Rectal smooth muscle tissue (tissue), 1 donor: ENCODE results near the gene MGAT5.

ENCODE experiments used
- H3K27ac ChIP-seq: one replicate; pipeline ENCODE4 v1.7.0; 2013; ENCODE audit warnings: low read depth, low read length, inconsistent platforms
- H3K27me3 ChIP-seq: one replicate; pipeline ENCODE4 v1.7.0; 2013; ENCODE audit warnings: low read length; ENCODE audit not compliant: control insufficient read depth, insufficient read depth
- H3K36me3 ChIP-seq: one replicate; pipeline ENCODE4 v1.7.0; 2013; ENCODE audit warnings: low read length; ENCODE audit not compliant: control insufficient read depth, insufficient read depth
- H3K4me1 ChIP-seq: one replicate; pipeline ENCODE4 v1.7.0; 2013; ENCODE audit warnings: low read length; ENCODE audit not compliant: control insufficient read depth, insufficient read depth
- H3K4me3 ChIP-seq: one replicate; pipeline ENCODE4 v1.7.0; 2013; ENCODE audit warnings: low read length
- H3K9ac ChIP-seq: one replicate; pipeline ENCODE4 v1.7.0; 2013; ENCODE audit warnings: low read length

The MGAT5 gene

GRCh38 chr2:134276381-134277172 lies 22.7 kb downstream of the MGAT5 start:
- H3K27ac ChIP-seq, result no peak overlapping the region
- H3K4me3 ChIP-seq, result no peak overlapping the region

GRCh38 chr2:134277223-134277622 lies 23.4 kb downstream of the MGAT5 start:
- Histone ChIP-seq H3K27ac (no peak overlapping the region), H3K4me1 (no peaks in the 10 kb centered on the region), H3K9ac (no peak overlapping the region), H3K27me3 (no peaks in the 10 kb centered on the region), H3K36me3 (no peaks in the 10 kb centered on the region), H3K4me3 (no peak overlapping the region)

More at GRCh38 chr2:134276381-134277172, 22.7 kb downstream of the MGAT5 start:
- Histone ChIP-seq H3K4me1 (no peaks in the 10 kb centered on the region), H3K27me3 (no peaks in the 10 kb centered on the region), H3K36me3 (no peaks in the 10 kb centered on the region), H3K9ac (no peak overlapping the region)

GRCh38 chr2:134278553-134278952 lies 24.7 kb downstream of the MGAT5 start:
- Histone ChIP-seq H3K27ac (no peak overlapping the region), H3K4me1 (no peaks in the 10 kb centered on the region), H3K36me3 (no peaks in the 10 kb centered on the region), H3K9ac (no peak overlapping the region), H3K27me3 (no peaks in the 10 kb centered on the region), H3K4me3 (no peak overlapping the region)

GRCh38 chr2:134279417-134279816 lies 25.5 kb downstream of the MGAT5 start:
- no peak overlapping the region for H3K4me3 ChIP-seq
- no peak overlapping the region for H3K9ac ChIP-seq
- H3K4me1 ChIP-seq, result no peaks in the 10 kb centered on the region
- H3K27me3 ChIP-seq, result no peaks in the 10 kb centered on the region
- H3K27ac ChIP-seq, result no peak overlapping the region
- H3K36me3 ChIP-seq, result no peaks in the 10 kb centered on the region

GRCh38 chr2:134280231-134280630 lies 26.4 kb downstream of the MGAT5 start:
- no peak overlapping the region for H3K27ac ChIP-seq

GRCh38 chr2:134280726-134281125 lies 26.9 kb downstream of the MGAT5 start:
- Histone ChIP-seq H3K27ac (no peak overlapping the region), H3K4me3 (no peak overlapping the region), H3K4me1 (no peaks in the 10 kb centered on the region), H3K36me3 (no peaks in the 10 kb centered on the region), H3K27me3 (no peaks in the 10 kb centered on the region), H3K9ac (no peak overlapping the region)

More at GRCh38 chr2:134280231-134280630, 26.4 kb downstream of the MGAT5 start:
- H3K9ac ChIP-seq, result no peak overlapping the region
- no peaks in the 10 kb centered on the region for H3K36me3 ChIP-seq
- H3K4me1 ChIP-seq, result no peaks in the 10 kb centered on the region
- H3K27me3 ChIP-seq, result no peaks in the 10 kb centered on the region
- no peak overlapping the region for H3K4me3 ChIP-seq

GRCh38 chr2:134281815-134282419 lies 28.0 kb downstream of the MGAT5 start:
- Histone ChIP-seq H3K27ac (no peak overlapping the region), H3K36me3 (no peaks in the 10 kb centered on the region), H3K4me1 (no peaks in the 10 kb centered on the region), H3K4me3 (no peak overlapping the region), H3K27me3 (no peaks in the 10 kb centered on the region), H3K9ac (no peak overlapping the region)

- H3K4me3 ChIP-seq, result no peak overlapping the region
- no peaks in the 10 kb centered on the region for H3K36me3 ChIP-seq
- H3K4me1 ChIP-seq, result no peaks in the 10 kb centered on the region
- H3K27me3 ChIP-seq, result no peaks in the 10 kb centered on the region
- no peak overlapping the region for H3K9ac ChIP-seq
- no peak overlapping the region for H3K27ac ChIP-seq
Measured at GRCh38 chr2:134282629-134283400, 28.9 kb downstream of the MGAT5 start.

- no peaks in the 10 kb centered on the region for H3K36me3 ChIP-seq
- no peaks in the 10 kb centered on the region for H3K4me1 ChIP-seq
- no peak overlapping the region for H3K27ac ChIP-seq
- H3K9ac ChIP-seq, result no peak overlapping the region
- H3K27me3 ChIP-seq, result no peaks in the 10 kb centered on the region
- no peak overlapping the region for H3K4me3 ChIP-seq
Measured at GRCh38 chr2:134283661-134284060, 29.8 kb downstream of the MGAT5 start.

- no peak overlapping the region for H3K9ac ChIP-seq
- H3K27me3 ChIP-seq, result no peaks in the 10 kb centered on the region
- no peaks in the 10 kb centered on the region for H3K36me3 ChIP-seq
- H3K27ac ChIP-seq, result no peak overlapping the region
- no peaks in the 10 kb centered on the region for H3K4me1 ChIP-seq
- H3K4me3 ChIP-seq, result no peak overlapping the region
Measured at GRCh38 chr2:134284119-134284670, 30.3 kb downstream of the MGAT5 start.

GRCh38 chr2:134287323-134287722 lies 33.5 kb downstream of the MGAT5 start:
- no peaks in the 10 kb centered on the region for H3K27me3 ChIP-seq
- no peak overlapping the region for H3K4me3 ChIP-seq
- no peak overlapping the region for H3K27ac ChIP-seq
- no peak overlapping the region for H3K9ac ChIP-seq
- no peaks in the 10 kb centered on the region for H3K4me1 ChIP-seq
- H3K36me3 ChIP-seq, result no peaks in the 10 kb centered on the region

- Histone ChIP-seq H3K36me3 (no peaks in the 10 kb centered on the region), H3K4me3 (no peak overlapping the region), H3K27me3 (no peaks in the 10 kb centered on the region), H3K9ac (no peak overlapping the region), H3K27ac (no peak overlapping the region), H3K4me1 (no peaks in the 10 kb centered on the region)
Measured at GRCh38 chr2:134288814-134289213, 34.9 kb downstream of the MGAT5 start.
